ENCODE measurements around the gene DEPDC5. TPM values are rescaled to one million over a fixed set of nuclear protein-coding genes. Genes with fewer than 3 reads are reported as not detected.
A peak's percentile ranks its signal among the peaks of the same experiment; 100 is the strongest.
"Not testable (repeated sequence)": the region's sequence is repeated elsewhere in the genome, so short reads cannot be mapped to it uniquely, and the experiment has no call there.

DEPDC5 gene
- total RNA-seq, 2 experiments from 2014 or later, result 43.0 to 77.1 TPM

GRCh38 chr22:31776231-31776630 is 22.4 kb downstream of the DEPDC5 start:
- DNase-seq (ENCODE audit: low spot score), result no peak
- H4K20me1 ChIP-seq (ENCODE audit: insufficient read depth, low read length), result no peaks in the 10 kb centered on the region
- H3K27ac ChIP-seq (ENCODE audit: low read depth, low read length, poor library complexity, severe bottlenecking), result no peak overlapping the region
- no peaks in the 10 kb centered on the region for H3K9me3 ChIP-seq (ENCODE audit: low read length)
- ChIA-PET CTCF (ENCODE audit: unreplicated experiment) (no interaction called here), POLR2A (interaction anchor here (0.7 kb wide), 1 partner anchor 99 kb away, joined by 4 read pairs; no protein-coding TSS in a partner anchor)
- BruUV-seq (replicated peaks), result no TSS peak
- no peak overlapping the region for H3K4me2 ChIP-seq (ENCODE audit: low read length)
- H3K4me3 ChIP-seq (ENCODE audit: low read depth, low read length, poor library complexity, severe bottlenecking), result no peak overlapping the region
- no peak overlapping the region for H2AFZ ChIP-seq (ENCODE audit: low read length)
- H3K4me1 ChIP-seq (ENCODE audit: insufficient read depth, low read length, poor library complexity, severe bottlenecking), result no peaks in the 10 kb centered on the region
- no peaks in the 10 kb centered on the region for H3K9me2 ChIP-seq (ENCODE audit: insufficient read depth, low read length)
- TF ChIP-seq EZH2phosphoT487 (IDR thresholded peaks at IDR 0.05; ENCODE audit: borderline replicate concordance, low read depth, low read length), result no peak
- TF ChIP-seq CTCF (conservative IDR thresholded peaks at IDR 0.05; ENCODE audit: low read length), result no peak
- intact Hi-C loops (cut with micrococcal nuclease; ENCODE audit: unreplicated experiment), result no loop called here
- H3K79me2 ChIP-seq (ENCODE audit: insufficient read depth, low read depth, low read length), result no peaks in the 10 kb centered on the region
- peaks cover 77% of the 10 kb centered on the region for H3K36me3 ChIP-seq (ENCODE audit: insufficient read depth, low read length)

- ChIA-PET POLR2A (interaction anchor here (0.6 kb wide), 1 partner anchor 53 kb away, joined by 4 read pairs; no protein-coding TSS in a partner anchor), CTCF (ENCODE audit: unreplicated experiment) (interaction anchor here (0.6 kb wide), 1 partner anchor 26 kb away, joined by 3 read pairs; no protein-coding TSS in a partner anchor)
- Histone ChIP-seq H2AFZ (ENCODE audit: low read length) (no peak overlapping the region), H3K36me3 (ENCODE audit: insufficient read depth, low read length) (peaks cover 52% of the 10 kb centered on the region), H3K4me2 (ENCODE audit: low read length) (peak overlapping the region; percentile 66), H3K4me3 (ENCODE audit: low read depth, low read length, poor library complexity, severe bottlenecking) (peak overlapping the region; percentile 11), H3K9me2 (ENCODE audit: insufficient read depth, low read length) (no peaks in the 10 kb centered on the region), H3K4me1 (ENCODE audit: insufficient read depth, low read length, poor library complexity, severe bottlenecking) (peaks cover 33% of the 10 kb centered on the region), H3K79me2 (ENCODE audit: insufficient read depth, low read depth, low read length) (no peaks in the 10 kb centered on the region), H3K9me3 (ENCODE audit: low read length) (no peaks in the 10 kb centered on the region), H4K20me1 (ENCODE audit: insufficient read depth, low read length) (no peaks in the 10 kb centered on the region), H3K27ac (ENCODE audit: low read depth, low read length, poor library complexity, severe bottlenecking) (peak overlapping the region; percentile 80)
- DNase-seq (ENCODE audit: low spot score), result peak; percentile 36
- no peak for TF ChIP-seq EZH2phosphoT487 (IDR thresholded peaks at IDR 0.05; ENCODE audit: borderline replicate concordance, low read depth, low read length)
- TF ChIP-seq CTCF (conservative IDR thresholded peaks at IDR 0.05; ENCODE audit: low read length), result no peak
- intact Hi-C loops (cut with micrococcal nuclease; ENCODE audit: unreplicated experiment), result loop anchor here (5.0 kb wide), 1 partner anchor 38 kb away; the partner anchor contains the start of genes DEPDC5 and PRR14L
- BruUV-seq (replicated peaks), result no TSS peak
Measured at GRCh38 chr22:31789803-31790202, 36.0 kb downstream of the DEPDC5 start.

- H4K20me1 ChIP-seq (ENCODE audit: insufficient read depth, low read length), result no peaks in the 10 kb centered on the region
- H3K4me2 ChIP-seq (ENCODE audit: low read length), result peak overlapping the region; percentile 66
- POLR2A ChIA-PET, result interaction anchor here (0.7 kb wide), 1 partner anchor 90 kb away, joined by 3 read pairs; no protein-coding TSS in a partner anchor
- intact Hi-C loops (cut with micrococcal nuclease; ENCODE audit: unreplicated experiment), result loop anchor here (5.0 kb wide), 1 partner anchor 38 kb away; the partner anchor contains the start of genes DEPDC5 and PRR14L
- H3K36me3 ChIP-seq (ENCODE audit: insufficient read depth, low read length), result peaks cover 52% of the 10 kb centered on the region
- H2AFZ ChIP-seq (ENCODE audit: low read length), result no peak overlapping the region
- peak overlapping the region; percentile 11 for H3K4me3 ChIP-seq (ENCODE audit: low read depth, low read length, poor library complexity, severe bottlenecking)
- H3K4me1 ChIP-seq (ENCODE audit: insufficient read depth, low read length, poor library complexity, severe bottlenecking), result peaks cover 33% of the 10 kb centered on the region
- H3K79me2 ChIP-seq (ENCODE audit: insufficient read depth, low read depth, low read length), result no peaks in the 10 kb centered on the region
- TF ChIP-seq EZH2phosphoT487 (IDR thresholded peaks at IDR 0.05; ENCODE audit: borderline replicate concordance, low read depth, low read length) (no peak), CTCF (conservative IDR thresholded peaks at IDR 0.05; ENCODE audit: low read length) (0 out of 2 replicates have a peak, but pooled peaks have one; percentile 17)
- no peaks in the 10 kb centered on the region for H3K9me2 ChIP-seq (ENCODE audit: insufficient read depth, low read length)
- CTCF ChIA-PET (ENCODE audit: unreplicated experiment), result no interaction called here
- peak; percentile 83 for DNase-seq (ENCODE audit: low spot score)
- peak overlapping the region; percentile 80 for H3K27ac ChIP-seq (ENCODE audit: low read depth, low read length, poor library complexity, severe bottlenecking)
- H3K9me3 ChIP-seq (ENCODE audit: low read length), result no peaks in the 10 kb centered on the region
- no TSS peak for BruUV-seq (replicated peaks)
Measured at GRCh38 chr22:31790240-31790639, 36.4 kb downstream of the DEPDC5 start.

GRCh38 chr22:31799358-31799757 is 45.5 kb downstream of the DEPDC5 start:
- H3K4me2 ChIP-seq (ENCODE audit: low read length); H3K79me2 ChIP-seq (ENCODE audit: insufficient read depth, low read depth, low read length); H2AFZ ChIP-seq (ENCODE audit: low read length); CTCF ChIA-PET (ENCODE audit: unreplicated experiment); H3K27ac ChIP-seq (ENCODE audit: low read depth, low read length, poor library complexity, severe bottlenecking); H3K9me2 ChIP-seq (ENCODE audit: insufficient read depth, low read length); H3K4me1 ChIP-seq (ENCODE audit: insufficient read depth, low read length, poor library complexity, severe bottlenecking); DNase-seq (ENCODE audit: low spot score); H4K20me1 ChIP-seq (ENCODE audit: insufficient read depth, low read length); H3K9me3 ChIP-seq (ENCODE audit: low read length); intact Hi-C loops (cut with micrococcal nuclease; ENCODE audit: unreplicated experiment); BruUV-seq (replicated peaks); H3K4me3 ChIP-seq (ENCODE audit: low read depth, low read length, poor library complexity, severe bottlenecking): not testable (repeated sequence)
- POLR2A ChIA-PET, result interaction anchor here (0.6 to 0.7 kb wide), 2 partner anchors 62 to 97 kb away, joined by 3 to 4 read pairs; no protein-coding TSS in a partner anchor
- H3K36me3 ChIP-seq (ENCODE audit: insufficient read depth, low read length), result peaks cover 81% of the 10 kb centered on the region
